RWPE1 (cell line): Measurements from ENCODE around the gene SLC25A21.

ENCODE experiments used
- CTCF ChIA-PET: fragments of 350-600 bp; sonication (Branson Sonifier 250); formaldehyde crosslinking; extraction: SDS; loops from one replicate; lab custom pipeline; 2021; lab: Yijun Ruan, JAX
- POLR2A ChIA-PET: fragments of 400-600 bp; formaldehyde crosslinking; extraction: SDS; loops from one replicate; lab custom pipeline; 2020; ENCODE audit warnings: antibody characterized with exemption; ENCODE audit not compliant: low non-redundant PET; lab: Yijun Ruan, JAX
- DNase-seq: peaks from one replicate; pipeline ENCODE4 v3.0.0; 2012; ENCODE audit warnings: low spot score
- H3K27ac ChIP-seq: fragments of 450-650 bp; 2 replicates; pipeline ENCODE4 v1.5.1; 2017
- CTCF ChIP-seq: fragments of 450-650 bp; conservative IDR thresholded peaks from 2 replicates; pipeline ENCODE4 v1.5.1; 2017; ENCODE audit warnings: low read depth, mild to moderate bottlenecking

SLC25A21 gene

DNA sequence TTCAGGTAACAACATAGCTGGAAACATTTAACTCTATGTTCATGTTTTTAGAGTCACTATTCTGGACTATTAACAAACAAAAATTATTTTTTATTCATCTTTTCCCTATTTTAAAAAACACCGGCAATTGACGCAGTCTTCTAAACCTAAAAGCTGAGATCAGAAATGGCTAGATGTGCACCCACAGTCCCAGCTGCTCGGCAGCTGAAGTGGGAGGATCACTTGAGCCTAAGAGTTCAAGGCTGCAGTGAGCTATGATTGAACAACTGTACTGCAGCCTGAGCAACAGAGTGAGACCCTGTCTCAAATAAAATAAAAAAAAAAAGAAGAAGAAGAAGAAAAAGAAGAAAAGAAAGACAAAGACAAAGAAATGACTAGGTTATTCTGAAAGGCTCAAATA is 446.3 kb downstream of the SLC25A21 start:
- no peak overlapping the region for H3K27ac ChIP-seq
- POLR2A ChIA-PET: no interaction called here
- TF ChIP-seq CTCF: no peak
- no peak for DNase-seq
- CTCF ChIA-PET: no interaction called here

- ChIA-PET CTCF (no interaction called here), POLR2A (no interaction called here)
- DNase-seq: no peak
- no peak overlapping the region for H3K27ac ChIP-seq
- TF ChIP-seq CTCF: no peak
Observed at GRCh38 chr14:36724162-36724561, 448.2 kb downstream of the SLC25A21 start.

DNA sequence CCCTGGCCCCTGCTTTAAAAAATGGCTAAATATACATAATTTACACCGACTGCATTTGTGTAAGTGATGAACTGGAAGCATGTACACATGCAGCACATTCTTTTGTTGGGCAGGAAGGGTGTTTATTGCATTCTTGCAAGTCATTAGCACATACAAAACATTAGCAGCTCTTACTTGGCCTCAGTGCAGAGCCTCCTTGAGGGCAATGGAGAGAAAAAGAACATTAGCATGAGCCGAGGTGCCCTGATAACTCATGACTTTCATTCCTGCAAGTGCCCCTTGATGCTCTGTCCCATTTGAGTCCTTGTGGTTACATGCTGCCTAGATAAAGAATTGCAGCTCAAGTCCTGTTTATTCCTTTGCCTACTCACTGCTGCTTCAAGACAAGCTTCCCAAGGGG is 448.9 kb downstream of the SLC25A21 start:
- ChIA-PET POLR2A (no interaction called here), CTCF (interaction anchor here (0.7 kb wide), 1 partner anchor 12 kb away, joined by 3 read pairs; no protein-coding TSS in a partner anchor)
- DNase-seq: no peak
- no peak overlapping the region for H3K27ac ChIP-seq
- no peak for TF ChIP-seq CTCF

DNA sequence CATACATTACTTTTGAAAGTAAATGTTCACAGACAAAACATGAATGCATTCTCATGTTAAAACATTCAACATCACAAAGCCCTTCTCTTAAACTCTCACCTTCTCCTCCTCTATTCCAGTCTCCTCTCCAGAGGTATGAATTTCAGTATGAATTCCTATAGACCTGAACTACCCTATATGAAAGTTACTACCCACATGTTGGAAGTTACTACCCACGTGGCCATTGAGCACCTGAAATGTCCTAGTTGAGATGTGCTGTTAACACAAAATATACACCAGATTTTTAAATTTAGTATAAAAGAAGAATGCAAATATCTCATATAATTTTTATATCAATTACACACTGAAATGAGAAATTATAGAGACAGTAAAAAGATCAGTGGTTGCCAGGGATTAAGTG is 450.5 kb downstream of the SLC25A21 start:
- ChIA-PET POLR2A (no interaction called here), CTCF (no interaction called here)
- TF ChIP-seq CTCF: no peak

GRCh38 chr14:36720657-36721056 is 451.7 kb downstream of the SLC25A21 start:
- H3K27ac ChIP-seq: no peak overlapping the region
- ChIA-PET CTCF (no interaction called here), POLR2A (no interaction called here)
- DNase-seq: no peak
- TF ChIP-seq CTCF: no peak

More for the DNA sequence above, 450.5 kb downstream of the SLC25A21 start:
- no peak overlapping the region for H3K27ac ChIP-seq
- no peak for DNase-seq

DNA sequence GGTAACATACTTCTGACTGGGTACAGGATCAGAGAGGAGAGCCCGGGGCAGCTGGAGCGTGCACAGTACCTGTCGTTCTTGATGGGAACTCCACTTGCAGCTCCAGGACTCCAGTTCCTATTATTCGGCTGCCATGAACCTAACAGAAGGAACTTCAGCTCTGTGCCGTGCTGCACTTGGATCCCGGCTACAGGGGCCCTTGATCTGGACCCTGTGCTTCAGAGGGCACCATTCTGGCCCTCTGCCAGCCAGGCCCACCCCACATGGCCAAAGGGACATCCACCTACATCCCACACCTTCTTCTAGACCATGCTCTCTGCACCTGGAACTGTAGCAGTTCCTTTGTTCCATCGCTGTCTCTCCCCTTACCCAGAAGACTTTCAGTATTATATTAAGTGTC is 452.6 kb downstream of the SLC25A21 start:
- POLR2A ChIA-PET: no interaction called here
- no peak overlapping the region for H3K27ac ChIP-seq
- DNase-seq: no peak
- TF ChIP-seq CTCF: no peak
- CTCF ChIA-PET: no interaction called here
